Spinal cord (tissue), 10 donors: Measurements from ENCODE around the gene POU2AF1. TPM values are rescaled to one million over a fixed set of nuclear protein-coding genes. Genes with fewer than 3 reads are reported as not detected.

ENCODE experiments used
- DNase-seq, 6 donors: peaks; one replicate each; pipeline versions ENCODE4 v3.0.0 to v3.0.0-alpha.2; 2013 to 2015; ENCODE audit warnings: low spot score in 6 of 6, low read depth in 4 of 6
- H3K27ac ChIP-seq: one replicate; pipeline ENCODE4 v1.5.1; 2013; ENCODE audit warnings: low read depth, low read length, control low read depth
- H3K27me3 ChIP-seq: one replicate; pipeline ENCODE4 v1.6.1; 2013; ENCODE audit warnings: low read length; ENCODE audit not compliant: control insufficient read depth, insufficient read depth
- H3K36me3 ChIP-seq: one replicate; pipeline ENCODE4 v1.6.1; 2013; ENCODE audit warnings: low read length; ENCODE audit not compliant: control insufficient read depth, insufficient read depth
- H3K4me1 ChIP-seq: one replicate; pipeline ENCODE4 v1.6.1; 2013; ENCODE audit warnings: low read length; ENCODE audit not compliant: control insufficient read depth, insufficient read depth
- H3K4me3 ChIP-seq: one replicate; pipeline ENCODE4 v1.5.1; 2013; ENCODE audit warnings: low read depth, low read length, control low read depth
- H3K9me3 ChIP-seq: one replicate; pipeline ENCODE4 v1.6.1; 2013; ENCODE audit warnings: low read length; ENCODE audit not compliant: control insufficient read depth, insufficient read depth
- WGBS: methylation state at CpG from one replicate; pipeline ENCODE4 v1.1.5; 2013; ENCODE audit warnings: missing lambda C conversion rate; ENCODE audit not compliant: insufficient coverage; 5-methylcytosine and 5-hydroxymethylcytosine counted together
- polyA plus RNA-seq, 2 donors: library from polyadenylated mRNA; unstranded; fragments of 120-200 nt; gene quantifications; one replicate each; pipeline ENCODE4 v1.2.1, GENCODE V29; 2013; ENCODE audit not compliant: insufficient read length in 2 of 2
- total RNA-seq, 2 donors: library from RNA; depleted of rRNA in 1 of 2; stranded (reverse); fragments of 120-200 nt in 1 of 2; fragments of >200 nt in 1 of 2; gene quantifications; one replicate each; pipeline versions ENCODE4 v1.2.3 to v1.2.4, GENCODE V29; 2013 to 2014
- donor health status: healthy.

POU2AF1 gene
- total and polyA plus RNA-seq, 4 donors: 0.27 to 4.5 (median 0.51) TPM

- Histone ChIP-seq H3K27ac (no peak overlapping the region), H3K9me3 (no peaks in the 10 kb centered on the region), H3K4me3 (no peak overlapping the region), H3K27me3 (no peaks in the 10 kb centered on the region), H3K4me1 (no peaks in the 10 kb centered on the region), H3K36me3 (no peaks in the 10 kb centered on the region)
- WGBS: 100% methylated on average over 4 of the region's 9 CpGs
- no peak for DNase-seq
Measured at GRCh38 chr11:111352231-111352746, 26.8 kb downstream of the POU2AF1 start.

DNA sequence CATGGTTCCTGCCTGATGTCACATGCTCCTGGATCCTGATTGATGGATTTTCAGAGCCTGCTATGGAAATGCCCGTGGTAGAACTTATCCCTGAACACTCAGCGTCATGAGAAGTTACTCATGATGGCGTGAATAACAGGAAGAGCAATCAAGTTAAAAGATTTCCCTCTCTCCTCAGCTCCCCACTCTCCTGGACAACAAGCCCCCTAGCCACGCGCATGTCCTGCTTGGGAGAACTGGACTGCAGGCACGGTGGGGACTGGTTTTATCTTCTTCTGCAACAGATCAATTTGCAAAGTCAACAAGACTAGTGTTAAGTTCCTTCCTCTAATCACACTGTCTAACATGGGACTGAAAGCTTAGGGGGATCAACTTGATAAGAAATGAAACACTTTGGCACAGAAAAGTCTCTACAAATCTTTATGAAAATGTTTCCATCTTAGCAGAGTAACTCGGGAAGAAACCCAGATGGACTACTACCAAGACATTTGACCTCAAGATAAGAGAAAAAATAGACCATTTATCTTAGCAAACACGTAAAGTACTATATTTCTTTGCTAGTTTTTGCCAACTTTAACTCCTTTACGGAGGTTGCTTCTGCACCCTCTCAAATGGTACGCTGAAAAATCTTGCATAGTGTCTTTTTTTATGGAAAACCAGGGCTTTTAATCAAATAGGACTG is 27.6 kb downstream of the POU2AF1 start:
- no peak overlapping the region for H3K4me3 ChIP-seq
- H3K4me1 ChIP-seq: no peaks in the 10 kb centered on the region
- H3K27me3 ChIP-seq: no peaks in the 10 kb centered on the region
- 88% methylated on average over 6 of the region's 10 CpGs for WGBS
- no peaks in the 10 kb centered on the region for H3K36me3 ChIP-seq
- H3K9me3 ChIP-seq: no peaks in the 10 kb centered on the region
- no peak overlapping the region for H3K27ac ChIP-seq
- DNase-seq: no peak

DNA sequence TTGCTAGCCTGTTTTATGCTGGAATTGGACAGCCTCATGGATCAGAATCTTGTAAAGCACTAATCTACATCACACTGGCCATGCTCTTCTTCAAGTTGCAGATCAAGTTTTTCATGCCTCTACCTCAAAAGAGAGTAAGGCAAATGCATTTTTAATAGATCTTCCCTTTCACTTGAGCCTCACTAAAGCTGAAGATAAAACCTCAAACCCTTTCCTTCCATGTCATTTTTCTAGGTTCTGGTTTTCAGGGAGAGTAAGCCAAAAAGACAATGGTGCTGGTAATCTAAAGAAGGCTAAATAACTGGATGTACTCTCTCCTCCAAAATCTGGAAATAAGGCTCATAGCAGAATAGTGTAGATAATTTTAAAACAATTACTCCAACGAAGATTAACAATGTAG is 28.3 kb downstream of the POU2AF1 start:
- no CpG with 5 or more reads among the region's 1 CpG for WGBS
- Histone ChIP-seq H3K36me3 (no peaks in the 10 kb centered on the region), H3K4me3 (no peak overlapping the region), H3K4me1 (no peaks in the 10 kb centered on the region), H3K27ac (no peak overlapping the region), H3K9me3 (no peaks in the 10 kb centered on the region), H3K27me3 (no peaks in the 10 kb centered on the region)
- no peak for DNase-seq

GRCh38 chr11:111349191-111349695 is 29.8 kb downstream of the POU2AF1 start:
- DNase-seq: no peak
- H3K27ac ChIP-seq: no peak overlapping the region
- H3K9me3 ChIP-seq: no peaks in the 10 kb centered on the region
- no peaks in the 10 kb centered on the region for H3K4me1 ChIP-seq
- no peaks in the 10 kb centered on the region for H3K27me3 ChIP-seq
- no CpG with 5 or more reads among the region's 2 CpGs for WGBS
- no peak overlapping the region for H3K4me3 ChIP-seq
- no peaks in the 10 kb centered on the region for H3K36me3 ChIP-seq

DNA sequence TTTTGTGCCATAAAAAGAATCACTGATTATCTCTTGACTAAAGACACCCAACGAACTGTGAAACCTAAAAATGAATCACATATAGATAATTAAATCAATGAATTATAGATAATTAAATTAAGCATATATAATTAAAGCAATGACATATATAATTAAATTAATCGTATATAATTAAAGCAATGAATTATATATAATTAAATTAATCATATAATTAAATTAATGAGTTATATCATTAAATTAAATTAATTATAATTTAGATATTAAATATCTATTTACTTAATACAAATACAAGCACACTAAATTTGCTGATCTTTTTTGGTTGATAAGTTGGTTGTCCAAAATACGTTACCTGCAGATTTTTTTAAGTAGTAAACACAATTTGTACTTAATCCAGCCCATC is 30.9 kb downstream of the POU2AF1 start:
- no CpG with 5 or more reads among the region's 3 CpGs for WGBS
- Histone ChIP-seq H3K36me3 (no peaks in the 10 kb centered on the region), H3K27ac (no peak overlapping the region), H3K4me1 (no peaks in the 10 kb centered on the region), H3K4me3 (no peak overlapping the region), H3K27me3 (no peaks in the 10 kb centered on the region), H3K9me3 (no peaks in the 10 kb centered on the region)
- no peak for DNase-seq

DNA sequence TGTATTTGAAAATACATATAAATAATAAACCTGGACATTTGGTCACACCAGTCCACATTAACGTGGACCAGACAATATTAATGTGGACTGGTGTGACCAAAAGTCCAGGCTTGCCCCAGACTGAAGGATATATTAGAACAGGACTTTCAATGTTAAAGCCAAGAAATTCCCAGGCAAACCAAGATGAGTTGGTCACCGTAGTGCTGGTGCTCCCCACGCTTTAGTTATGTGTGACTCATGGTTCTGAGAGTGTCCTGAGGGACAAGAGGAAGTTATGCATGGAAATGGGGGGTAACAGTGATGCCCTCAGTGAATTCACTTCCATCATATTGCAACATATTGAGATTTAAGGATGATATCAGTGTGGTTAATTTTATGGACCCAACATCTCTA is 31.4 kb downstream of the POU2AF1 start:
- no peak for DNase-seq
- no peaks in the 10 kb centered on the region for H3K27me3 ChIP-seq
- no peak overlapping the region for H3K4me3 ChIP-seq
- no peak overlapping the region for H3K27ac ChIP-seq
- no peaks in the 10 kb centered on the region for H3K9me3 ChIP-seq
- 80% methylated on average over 1 of the region's 3 CpGs for WGBS
- H3K4me1 ChIP-seq: no peaks in the 10 kb centered on the region
- H3K36me3 ChIP-seq: no peaks in the 10 kb centered on the region

- WGBS: no CpG with 5 or more reads among the region's 6 CpGs
- no peaks in the 10 kb centered on the region for H3K36me3 ChIP-seq
- DNase-seq: no peak
- H3K9me3 ChIP-seq: no peaks in the 10 kb centered on the region
- H3K4me3 ChIP-seq: no peak overlapping the region
- H3K27ac ChIP-seq: no peak overlapping the region
- H3K27me3 ChIP-seq: no peaks in the 10 kb centered on the region
- H3K4me1 ChIP-seq: no peaks in the 10 kb centered on the region
Measured at GRCh38 chr11:111347002-111347722, 31.9 kb downstream of the POU2AF1 start.

- no peak for DNase-seq
- H3K9me3 ChIP-seq: no peaks in the 10 kb centered on the region
- no peak overlapping the region for H3K4me3 ChIP-seq
- H3K27me3 ChIP-seq: no peaks in the 10 kb centered on the region
- H3K36me3 ChIP-seq: no peaks in the 10 kb centered on the region
- H3K4me1 ChIP-seq: no peaks in the 10 kb centered on the region
- no peak overlapping the region for H3K27ac ChIP-seq
- 80% methylated on average over 2 of the region's 3 CpGs for WGBS
Measured at GRCh38 chr11:111344032-111344431, 35.0 kb downstream of the POU2AF1 start.

DNA sequence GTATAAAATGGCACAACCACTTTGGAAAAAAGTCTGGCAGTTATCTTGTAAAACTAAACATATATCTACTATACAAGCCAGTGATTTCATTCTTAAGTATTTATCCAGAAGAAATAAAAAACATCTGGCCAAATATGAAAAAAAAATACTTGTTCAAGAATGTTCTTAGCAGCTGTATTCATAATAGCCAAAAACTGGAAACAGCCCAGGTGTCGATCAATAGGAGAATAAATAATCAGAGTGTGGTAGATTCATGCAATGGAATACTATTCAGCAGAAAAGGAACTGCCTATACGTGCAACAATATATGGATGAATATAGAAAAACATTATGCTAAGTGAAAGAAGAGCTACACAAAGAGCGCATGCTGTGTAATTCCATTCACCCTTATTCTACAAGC is 36.7 kb downstream of the POU2AF1 start:
- no peak for DNase-seq
- Histone ChIP-seq H3K27me3 (no peaks in the 10 kb centered on the region), H3K9me3 (no peaks in the 10 kb centered on the region), H3K27ac (no peak overlapping the region), H3K4me1 (no peaks in the 10 kb centered on the region), H3K4me3 (no peak overlapping the region), H3K36me3 (no peaks in the 10 kb centered on the region)
- 100% methylated on average over 1 of the region's 3 CpGs for WGBS
